WTC11 (cell line): ENCODE results near the gene COL5A1.

Experiments
- IRF2 ChIP-seq: sonication (generic); formaldehyde crosslinking; IDR thresholded peaks from 2 replicates; pipeline ENCODE4 v1.8.0; 2022; ENCODE audit warnings: low read depth, missing genetic modification reagents, borderline replicate concordance
- SP1 ChIP-seq: sonication (generic); formaldehyde crosslinking; conservative IDR thresholded peaks from 2 replicates; pipeline ENCODE4 v1.8.1; 2022; ENCODE audit warnings: missing genetic modification reagents
- TF ChIP-seq, protein P1 (sequence below): fragments of 200-600 bp; IDR thresholded peaks from 2 replicates; pipeline ENCODE4 v1.8.0; 2022; ENCODE audit warnings: antibody characterized with exemption

DNA sequence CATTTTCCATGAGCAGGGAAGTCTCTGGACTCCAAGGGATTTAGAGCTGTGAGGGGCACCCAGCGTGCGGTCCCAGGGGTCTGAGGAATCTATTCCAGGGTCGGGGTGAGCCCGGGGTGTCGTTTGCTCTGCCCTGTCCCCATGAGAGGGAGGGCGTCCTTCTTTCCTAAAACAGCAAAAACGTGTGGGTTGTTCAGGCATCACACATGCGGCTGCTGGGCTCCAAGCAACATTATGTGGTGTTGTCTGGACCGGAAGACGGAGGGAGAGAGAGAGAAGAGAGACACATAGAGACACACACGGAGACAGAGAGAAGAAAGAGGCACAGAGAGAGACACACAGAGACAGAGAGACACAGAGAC is 42.7 kb upstream of the COL5A1 start:
- TF ChIP-seq, protein P1, sequence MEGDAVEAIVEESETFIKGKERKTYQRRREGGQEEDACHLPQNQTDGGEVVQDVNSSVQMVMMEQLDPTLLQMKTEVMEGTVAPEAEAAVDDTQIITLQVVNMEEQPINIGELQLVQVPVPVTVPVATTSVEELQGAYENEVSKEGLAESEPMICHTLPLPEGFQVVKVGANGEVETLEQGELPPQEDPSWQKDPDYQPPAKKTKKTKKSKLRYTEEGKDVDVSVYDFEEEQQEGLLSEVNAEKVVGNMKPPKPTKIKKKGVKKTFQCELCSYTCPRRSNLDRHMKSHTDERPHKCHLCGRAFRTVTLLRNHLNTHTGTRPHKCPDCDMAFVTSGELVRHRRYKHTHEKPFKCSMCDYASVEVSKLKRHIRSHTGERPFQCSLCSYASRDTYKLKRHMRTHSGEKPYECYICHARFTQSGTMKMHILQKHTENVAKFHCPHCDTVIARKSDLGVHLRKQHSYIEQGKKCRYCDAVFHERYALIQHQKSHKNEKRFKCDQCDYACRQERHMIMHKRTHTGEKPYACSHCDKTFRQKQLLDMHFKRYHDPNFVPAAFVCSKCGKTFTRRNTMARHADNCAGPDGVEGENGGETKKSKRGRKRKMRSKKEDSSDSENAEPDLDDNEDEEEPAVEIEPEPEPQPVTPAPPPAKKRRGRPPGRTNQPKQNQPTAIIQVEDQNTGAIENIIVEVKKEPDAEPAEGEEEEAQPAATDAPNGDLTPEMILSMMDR: no peak
- TF ChIP-seq IRF2 (CRISPR knock-in tag): no peak
- no peak for TF ChIP-seq SP1 (CRISPR knock-in tag)
